IMR-90 (cell line): ENCODE measurements around the gene ADRA1B. TPM values are rescaled to one million over a fixed set of nuclear protein-coding genes. Genes with fewer than 3 reads are reported as not detected.

Source experiments
- ATAC-seq: fragments of 200-7000 bp; cut with Tn5 transposase; 2 replicates; pipeline ENCODE4 v1.9.1; 2020; ENCODE audit warnings: low read depth, mild to moderate bottlenecking, moderate library complexity
- BruUV-seq: library from RNA; stranded (reverse); fragments of 400-500 nt; replicated peaks from 2 replicates; lab custom pipeline; 2021; lab: Mats Ljungman, UMichigan
- CTCF ChIA-PET: fragments of 300-600 bp; formaldehyde crosslinking; extraction: SDS; loops from one replicate; lab custom pipeline; 2021; ENCODE audit warnings: antibody characterized with exemption; lab: Yijun Ruan, JAX
- POLR2A ChIA-PET: fragments of 300-600 bp; sonication (Branson Sonifier 250); formaldehyde crosslinking; loops from one replicate; lab custom pipeline; 2022; ENCODE audit warnings: antibody characterized with exemption; ENCODE audit not compliant: unreplicated experiment; lab: Charles Lee
- DNase-seq: peaks from one replicate; pipeline ENCODE4 v3.0.0; 2013
- H2AFZ ChIP-seq: replicated peaks from 2 replicates; pipeline ENCODE3; 2013; ENCODE audit warnings: low read length, mild to moderate bottlenecking; ENCODE audit not compliant: poor library complexity
- H2AK5ac ChIP-seq: 2 replicates; pipeline ENCODE4 v1.6.1; 2013; ENCODE audit warnings: low read depth, low read length, inconsistent platforms
- H2AK9ac ChIP-seq: replicated peaks from 2 replicates; pipeline ENCODE3; 2013; ENCODE audit warnings: mild to moderate bottlenecking, low read depth, low read length, moderate library complexity; ENCODE audit not compliant: poor library complexity
- H2BK120ac ChIP-seq: 2 replicates; pipeline ENCODE4 v1.6.1; 2013; ENCODE audit warnings: low read depth, low read length, inconsistent platforms
- H2BK15ac ChIP-seq: 3 replicates; pipeline ENCODE4 v1.6.1; 2013; ENCODE audit warnings: low read depth, low read length, inconsistent platforms
- H2BK20ac ChIP-seq: 2 replicates; pipeline ENCODE4 v1.6.1; 2013; ENCODE audit warnings: low read depth, mild to moderate bottlenecking, inconsistent platforms, low read length, moderate library complexity
- H2BK5ac ChIP-seq: 2 replicates; pipeline ENCODE4 v1.6.1; 2013; ENCODE audit warnings: mild to moderate bottlenecking, low read depth, low read length, inconsistent platforms; ENCODE audit not compliant: poor library complexity, severe bottlenecking
- H3K14ac ChIP-seq: replicated peaks from 2 replicates; pipeline ENCODE4 v1.6.1; 2013; ENCODE audit warnings: low read depth, low read length, inconsistent platforms
- H3K18ac ChIP-seq: 2 replicates; pipeline ENCODE4 v1.6.1; 2013; ENCODE audit warnings: low read depth, low read length, control low read depth
- H3K23ac ChIP-seq: 2 replicates; pipeline ENCODE4 v1.6.1; 2013; ENCODE audit warnings: low read depth, low read length, inconsistent platforms
- H3K27ac ChIP-seq: 2 replicates; pipeline ENCODE4 v1.5.1; 2013; ENCODE audit warnings: mild to moderate bottlenecking, control low read depth, low read length; ENCODE audit not compliant: insufficient read depth
- H3K27me3 ChIP-seq: 2 replicates; pipeline ENCODE4 v1.6.1; 2013; ENCODE audit warnings: low read length; ENCODE audit not compliant: control insufficient read depth, insufficient read depth
- H3K36me3 ChIP-seq: 2 replicates; pipeline ENCODE4 v1.6.1; 2013; ENCODE audit warnings: low read length, mixed read lengths; ENCODE audit not compliant: control insufficient read depth, insufficient read depth
- H3K4ac ChIP-seq: 2 replicates; pipeline ENCODE4 v1.6.1; 2013; ENCODE audit warnings: low read depth, low read length, inconsistent platforms
- H3K4me1 ChIP-seq: 2 replicates; pipeline ENCODE4 v1.6.1; 2013; ENCODE audit warnings: low read length, mixed read lengths; ENCODE audit not compliant: control insufficient read depth, insufficient read depth
- H3K4me2 ChIP-seq: 2 replicates; pipeline ENCODE4 v1.6.1; 2013; ENCODE audit warnings: low read depth, mild to moderate bottlenecking, control low read depth, low read length, moderate library complexity
- H3K4me3 ChIP-seq: 2 replicates; pipeline ENCODE4 v1.5.1; 2013; ENCODE audit warnings: low read depth, mild to moderate bottlenecking, control low read depth, low read length, moderate library complexity; ENCODE audit not compliant: insufficient read depth
- H3K56ac ChIP-seq: 2 replicates; pipeline ENCODE4 v1.6.1; 2013; ENCODE audit warnings: low read length, inconsistent platforms; ENCODE audit not compliant: insufficient read depth; ENCODE audit errors: extremely low read depth
- H3K79me1 ChIP-seq, 2 experiments: 2 replicates each; pipeline ENCODE4 v1.6.1; 2013; ENCODE audit warnings: low read length in 2 of 2, inconsistent platforms in 1 of 2, low read depth in 1 of 2
- H3K9ac ChIP-seq: 2 replicates; pipeline ENCODE4 v1.6.1; 2013; ENCODE audit warnings: low read depth, low read length, control low read depth
- H3K9me1 ChIP-seq: 2 replicates; pipeline ENCODE4 v1.6.1; 2013; ENCODE audit warnings: low read length, inconsistent platforms; ENCODE audit not compliant: insufficient read depth
- H3K9me3 ChIP-seq: 2 replicates; pipeline ENCODE4 v1.6.1; 2013; ENCODE audit warnings: low read length; ENCODE audit not compliant: control insufficient read depth, insufficient read depth
- H4K20me1 ChIP-seq: 2 replicates; pipeline ENCODE4 v1.6.1; 2013; ENCODE audit warnings: low read length, inconsistent platforms; ENCODE audit not compliant: insufficient read depth
- H4K5ac ChIP-seq: 2 replicates; pipeline ENCODE4 v1.6.1; 2013; ENCODE audit warnings: mild to moderate bottlenecking, low read depth, low read length, control low read depth
- H4K8ac ChIP-seq, 2 experiments: 2 replicates each; pipeline ENCODE4 v1.6.1; 2013; ENCODE audit warnings: low read depth in 2 of 2, low read length in 2 of 2, control low read depth in 1 of 2, inconsistent platforms in 1 of 2
- H4K91ac ChIP-seq: 2 replicates; pipeline ENCODE4 v1.6.1; 2013; ENCODE audit warnings: low read depth, low read length, inconsistent platforms; ENCODE audit not compliant: insufficient read depth
- BHLHE40 ChIP-seq: fragments of 150-350 bp; IDR thresholded peaks from 2 replicates; pipeline ENCODE4 v1.6.1; 2016; ENCODE audit warnings: mild to moderate bottlenecking, low read depth, low read length
- CEBPB ChIP-seq: IDR thresholded peaks from 2 replicates; pipeline ENCODE4 v1.6.1; 2012; ENCODE audit warnings: low read depth, low read length, improper control_type of control experiment
- CHD1 ChIP-seq: IDR thresholded peaks from 2 replicates; pipeline ENCODE4 v1.6.1; 2012; ENCODE audit warnings: low read depth, low read length, improper control_type of control experiment
- FOS ChIP-seq: fragments of 150-350 bp; IDR thresholded peaks from 2 replicates; pipeline ENCODE4 v1.6.1; 2016; ENCODE audit warnings: low read depth, low read length
- MAFK ChIP-seq: IDR thresholded peaks from 2 replicates; pipeline ENCODE4 v1.6.1; 2012; ENCODE audit warnings: low read depth, low read length, improper control_type of control experiment
- MAZ ChIP-seq: IDR thresholded peaks from 2 replicates; pipeline ENCODE4 v1.6.1; 2012; ENCODE audit warnings: low read depth, mild to moderate bottlenecking, low read length, improper control_type of control experiment, moderate library complexity, borderline replicate concordance
- MXI1 ChIP-seq: IDR thresholded peaks from 2 replicates; pipeline ENCODE4 v1.6.1; 2012; ENCODE audit warnings: low read depth, mild to moderate bottlenecking, low read length, moderate library complexity, borderline replicate concordance
- NFE2L2 ChIP-seq: fragments of 150-350 bp; IDR thresholded peaks from 2 replicates; pipeline ENCODE4 v1.6.1; 2016; ENCODE audit warnings: low read depth, mild to moderate bottlenecking, low read length
- POLR2A ChIP-seq: IDR thresholded peaks from 2 replicates; pipeline ENCODE4 v1.6.1; 2012; ENCODE audit warnings: mild to moderate bottlenecking, low read depth, low read length
- RAD21 ChIP-seq: IDR thresholded peaks from 2 replicates; pipeline ENCODE4 v1.6.1; 2012; ENCODE audit warnings: low read length, improper control_type of control experiment
- RCOR1 ChIP-seq: IDR thresholded peaks from 2 replicates; pipeline ENCODE4 v1.6.1; 2012; ENCODE audit warnings: mild to moderate bottlenecking, low read length, improper control_type of control experiment; ENCODE audit not compliant: insufficient replicate concordance
- RFX5 ChIP-seq: IDR thresholded peaks from 2 replicates; pipeline ENCODE4 v1.8.0; 2012; ENCODE audit warnings: low read depth, mild to moderate bottlenecking, low read length, moderate library complexity
- SMC3 ChIP-seq: fragments of 150-350 bp; IDR thresholded peaks from 2 replicates; pipeline ENCODE4 v1.6.1; 2016; ENCODE audit warnings: low read depth, mild to moderate bottlenecking, antibody characterized with exemption, low read length, moderate library complexity
- WGBS, 2 experiments: methylation state at CpG; one replicate each; pipeline versions ENCODE4 v1.1.5 to v1.1.7; 2013; ENCODE audit warnings: missing lambda C conversion rate in 2 of 2; ENCODE audit not compliant: insufficient read length in 1 of 2; ENCODE audit errors: extremely low coverage in 2 of 2; 5-methylcytosine and 5-hydroxymethylcytosine counted together
- dilution Hi-C: fragments of 300-500 bp; cut with HindIII; formaldehyde crosslinking; loops from one replicate; pipeline ENCODE4 v1.14.3; 2018; ENCODE audit warnings: low sequenced_read_pairs; ENCODE audit not compliant: unreplicated experiment
- in situ Hi-C: fragments of 300-500 bp; cut with MboI; formaldehyde crosslinking; loops from 3 replicates; pipeline ENCODE4 v1.14.3; 2019; ENCODE audit warnings: low sequenced_read_pairs, inconsistent platforms, mixed read lengths
- intact Hi-C: fragments of 100-400 bp; cut with micrococcal nuclease; formaldehyde crosslinking; loops from 2 replicates; pipeline ENCODE4 v1.10.0; 2022
- polyA plus RNA-seq, 3 experiments: library from polyadenylated mRNA; depleted of rRNA; stranded (reverse); fragments of >200 nt; gene quantifications; 2 replicates each; pipeline ENCODE4 v1.2.3, GENCODE V29; 2012; ENCODE audit warnings: low replicate concordance in 1 of 3
- total RNA-seq: library from RNA; depleted of rRNA; stranded (reverse); fragments of >200 nt; gene quantifications from 2 replicates; pipeline ENCODE4 v1.2.3, GENCODE V29; 2012
- TF ChIP-seq, protein P1 (sequence below): conservative IDR thresholded peaks from 2 replicates; pipeline ENCODE4 v1.5.1; 2012; ENCODE audit warnings: mild to moderate bottlenecking, low read depth, low read length, improper control_type of control experiment
- TF ChIP-seq, protein P2 (sequence below): fragments of 150-350 bp; IDR thresholded peaks from 2 replicates; pipeline ENCODE4 v1.6.1; 2017; ENCODE audit warnings: mild to moderate bottlenecking, antibody characterized with exemption, low read length, low read depth
- TF ChIP-seq, protein P3 (sequence below): fragments of 150-350 bp; IDR thresholded peaks from 2 replicates; pipeline ENCODE4 v1.6.1; 2016; ENCODE audit warnings: low read depth, mild to moderate bottlenecking, low read length, moderate library complexity, borderline replicate concordance

ADRA1B gene
- total and polyA plus RNA-seq, 2 of the 4 experiments (the other 2 are of a cell fraction), result 0.18 to 1.5 TPM

GRCh38 chr5:160001457-160001856 lies 85.2 kb downstream of the ADRA1B start:
- H3K9me1 ChIP-seq, result peaks cover 6% of the 10 kb centered on the region; the same call in 1 of the 2 replicates
- H3K14ac ChIP-seq, result no peak overlapping the region
- no peak overlapping the region for H4K5ac ChIP-seq
- H3K79me1 ChIP-seq, result no peaks in the 10 kb centered on the region
- no peak overlapping the region for H2BK5ac ChIP-seq
- no peak overlapping the region; the same call in 1 of the 2 replicates for H3K4me2 ChIP-seq
- H2BK120ac ChIP-seq, result no peak overlapping the region
- ChIA-PET CTCF (no interaction called here), POLR2A (interaction anchor here (0.6 kb wide), 1 partner anchor 15 kb away, joined by 4 read pairs; no protein-coding TSS in a partner anchor)
- no peak overlapping the region for H2AFZ ChIP-seq
- H3K4me3 ChIP-seq, result no peak overlapping the region
- dilution Hi-C loops, result loop anchor here (25.0 kb wide), 1 partner anchor 361 kb away; the partner anchor contains the start of gene C1QTNF2
- no peak overlapping the region for H4K8ac ChIP-seq
- H3K23ac ChIP-seq, result no peak overlapping the region
- intact Hi-C loops, result no loop called here
- no peak overlapping the region for H3K56ac ChIP-seq
- in situ Hi-C loops, result no loop called here
- H2AK5ac ChIP-seq, result no peak overlapping the region; the same call in 1 of the 2 replicates
- BruUV-seq, result no TSS peak
- no peak overlapping the region for H3K9ac ChIP-seq
- H2BK15ac ChIP-seq, result no peak overlapping the region
- ATAC-seq (no peak), DNase-seq (no peak)
- no peak overlapping the region for H2AK9ac ChIP-seq
- H4K20me1 ChIP-seq, result no peaks in the 10 kb centered on the region
- H3K36me3 ChIP-seq, result no peaks in the 10 kb centered on the region
- no peak overlapping the region for H3K4ac ChIP-seq
- no peaks in the 10 kb centered on the region for H3K27me3 ChIP-seq
- H3K4me1 ChIP-seq, result peaks cover 5% of the 10 kb centered on the region; the same call in 1 of the 2 replicates
- no peak overlapping the region for H3K18ac ChIP-seq
- WGBS, 2 experiments, result 33% methylated on average over 1 of the region's 3 CpGs; no CpG with 5 or more reads in 1 of the 2 experiments
- no peak overlapping the region for H2BK20ac ChIP-seq
- H4K91ac ChIP-seq, result no peak overlapping the region
- H3K27ac ChIP-seq, result no peak overlapping the region
- H3K9me3 ChIP-seq, result no peaks in the 10 kb centered on the region
- TF ChIP-seq SMC3, result no peak
- TF ChIP-seq, protein P1, sequence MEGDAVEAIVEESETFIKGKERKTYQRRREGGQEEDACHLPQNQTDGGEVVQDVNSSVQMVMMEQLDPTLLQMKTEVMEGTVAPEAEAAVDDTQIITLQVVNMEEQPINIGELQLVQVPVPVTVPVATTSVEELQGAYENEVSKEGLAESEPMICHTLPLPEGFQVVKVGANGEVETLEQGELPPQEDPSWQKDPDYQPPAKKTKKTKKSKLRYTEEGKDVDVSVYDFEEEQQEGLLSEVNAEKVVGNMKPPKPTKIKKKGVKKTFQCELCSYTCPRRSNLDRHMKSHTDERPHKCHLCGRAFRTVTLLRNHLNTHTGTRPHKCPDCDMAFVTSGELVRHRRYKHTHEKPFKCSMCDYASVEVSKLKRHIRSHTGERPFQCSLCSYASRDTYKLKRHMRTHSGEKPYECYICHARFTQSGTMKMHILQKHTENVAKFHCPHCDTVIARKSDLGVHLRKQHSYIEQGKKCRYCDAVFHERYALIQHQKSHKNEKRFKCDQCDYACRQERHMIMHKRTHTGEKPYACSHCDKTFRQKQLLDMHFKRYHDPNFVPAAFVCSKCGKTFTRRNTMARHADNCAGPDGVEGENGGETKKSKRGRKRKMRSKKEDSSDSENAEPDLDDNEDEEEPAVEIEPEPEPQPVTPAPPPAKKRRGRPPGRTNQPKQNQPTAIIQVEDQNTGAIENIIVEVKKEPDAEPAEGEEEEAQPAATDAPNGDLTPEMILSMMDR, result no peak
- no peak for TF ChIP-seq CEBPB
- no peak for TF ChIP-seq RCOR1
- TF ChIP-seq NFE2L2, result no peak
- TF ChIP-seq, protein P2, sequence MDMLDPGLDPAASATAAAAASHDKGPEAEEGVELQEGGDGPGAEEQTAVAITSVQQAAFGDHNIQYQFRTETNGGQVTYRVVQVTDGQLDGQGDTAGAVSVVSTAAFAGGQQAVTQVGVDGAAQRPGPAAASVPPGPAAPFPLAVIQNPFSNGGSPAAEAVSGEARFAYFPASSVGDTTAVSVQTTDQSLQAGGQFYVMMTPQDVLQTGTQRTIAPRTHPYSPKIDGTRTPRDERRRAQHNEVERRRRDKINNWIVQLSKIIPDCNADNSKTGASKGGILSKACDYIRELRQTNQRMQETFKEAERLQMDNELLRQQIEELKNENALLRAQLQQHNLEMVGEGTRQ, result no peak
- no peak for TF ChIP-seq MAZ
- TF ChIP-seq CHD1, result no peak
- no peak for TF ChIP-seq MXI1
- no peak for TF ChIP-seq RAD21
- TF ChIP-seq MAFK, result no peak
- no peak for TF ChIP-seq BHLHE40
- TF ChIP-seq RFX5, result no peak
- TF ChIP-seq, protein P3, sequence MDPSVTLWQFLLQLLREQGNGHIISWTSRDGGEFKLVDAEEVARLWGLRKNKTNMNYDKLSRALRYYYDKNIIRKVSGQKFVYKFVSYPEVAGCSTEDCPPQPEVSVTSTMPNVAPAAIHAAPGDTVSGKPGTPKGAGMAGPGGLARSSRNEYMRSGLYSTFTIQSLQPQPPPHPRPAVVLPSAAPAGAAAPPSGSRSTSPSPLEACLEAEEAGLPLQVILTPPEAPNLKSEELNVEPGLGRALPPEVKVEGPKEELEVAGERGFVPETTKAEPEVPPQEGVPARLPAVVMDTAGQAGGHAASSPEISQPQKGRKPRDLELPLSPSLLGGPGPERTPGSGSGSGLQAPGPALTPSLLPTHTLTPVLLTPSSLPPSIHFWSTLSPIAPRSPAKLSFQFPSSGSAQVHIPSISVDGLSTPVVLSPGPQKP, result no peak
- TF ChIP-seq POLR2A, result no peak
- TF ChIP-seq FOS, result no peak
